H1 (cell line): ENCODE data around the gene ASXL2. TPM values are rescaled to one million over a fixed set of nuclear protein-coding genes. Genes with fewer than 3 reads are reported as not detected.

Source experiments
- CTCF ChIA-PET: fragments of 300-600 bp; sonication (Branson Sonifier 250); formaldehyde crosslinking; loops from one replicate; lab custom pipeline; 2021; ENCODE audit not compliant: partially characterized antibody; lab: Charles Lee
- POLR2A ChIA-PET: fragments of 300-600 bp; sonication (Branson Sonifier 250); formaldehyde crosslinking; loops from one replicate; lab custom pipeline; 2021; ENCODE audit warnings: inconsistent platforms; ENCODE audit not compliant: partially characterized antibody; lab: Charles Lee
- DNase-seq, 2 experiments: peaks; one replicate each; pipeline versions ENCODE4 v3.0.0 to v3.0.0-alpha.2; 2010 to 2022; ENCODE audit warnings: low spot score in 2 of 2, low read depth in 1 of 2, mixed read lengths in 1 of 2
- FAIRE-seq: peaks from 2 replicates; lab custom pipeline; 2011; peaks lifted over from hg19 to GRCh38; lab: Jason Lieb, UNC
- H2AFZ ChIP-seq: 2 replicates; pipeline ENCODE4 v1.8.1; 2012; ENCODE audit warnings: low read length, inconsistent platforms
- H2AK5ac ChIP-seq: 2 replicates; pipeline ENCODE4 v1.6.1; 2013; ENCODE audit warnings: low read depth, low read length
- H2BK120ac ChIP-seq: replicated peaks from 2 replicates; pipeline ENCODE3; 2013; ENCODE audit warnings: low read depth, low read length, inconsistent platforms
- H2BK12ac ChIP-seq: 2 replicates; pipeline ENCODE4 v1.6.1; 2013; ENCODE audit warnings: low read depth, low read length
- H2BK15ac ChIP-seq: 2 replicates; pipeline ENCODE4 v1.6.1; 2013; ENCODE audit warnings: low read length
- H2BK20ac ChIP-seq: 2 replicates; pipeline ENCODE4 v1.6.1; 2013; ENCODE audit warnings: low read length
- H2BK5ac ChIP-seq: 2 replicates; pipeline ENCODE4 v1.6.1; 2013; ENCODE audit warnings: low read depth, low read length
- H3K14ac ChIP-seq: 2 replicates; pipeline ENCODE4 v1.6.1; 2013; ENCODE audit warnings: inconsistent platforms; ENCODE audit not compliant: insufficient read length
- H3K18ac ChIP-seq: 2 replicates; pipeline ENCODE4 v1.6.1; 2013; ENCODE audit warnings: low read length; ENCODE audit errors: extremely low read depth
- H3K23ac ChIP-seq: 2 replicates; pipeline ENCODE4 v1.6.1; 2013; ENCODE audit warnings: inconsistent platforms; ENCODE audit not compliant: insufficient read length
- H3K23me2 ChIP-seq: 2 replicates; pipeline ENCODE4 v1.6.1; 2013; ENCODE audit warnings: low read depth, low read length
- H3K27ac ChIP-seq: 2 replicates; pipeline ENCODE4 v1.6.1; 2011; ENCODE audit warnings: low read depth, low read length, inconsistent platforms
- H3K27me3 ChIP-seq, 4 experiments: replicated peaks in 1 of 4; 1 replicate in 1 of 4; 2 replicates in 3 of 4; pipeline versions ENCODE4 v1.6.1 to v1.8.1; 2011 to 2013; ENCODE audit warnings: low read length in 3 of 4, mild to moderate bottlenecking in 3 of 4, inconsistent platforms in 2 of 4, mixed read lengths in 2 of 4, moderate library complexity in 1 of 4; ENCODE audit not compliant: control insufficient read depth in 3 of 4, insufficient read depth in 3 of 4; ENCODE audit errors: extremely low read depth in 1 of 4
- H3K36me3 ChIP-seq, 4 experiments: 2 replicates each; pipeline versions ENCODE4 v1.6.1 to v1.8.1; 2011 to 2013; ENCODE audit warnings: mild to moderate bottlenecking in 4 of 4, low read length in 3 of 4, moderate library complexity in 2 of 4, control low read depth in 1 of 4, inconsistent platforms in 1 of 4; ENCODE audit not compliant: insufficient read depth in 4 of 4, control insufficient read depth in 2 of 4
- H3K4ac ChIP-seq: replicated peaks from 2 replicates; pipeline ENCODE3; 2013; ENCODE audit warnings: low read length, low read depth, mixed read lengths, inconsistent platforms; ENCODE audit not compliant: insufficient read length
- H3K4me1 ChIP-seq, 4 experiments: replicated peaks in 1 of 4; 1 replicate in 1 of 4; 2 replicates in 3 of 4; pipeline versions ENCODE4 v1.6.1 to v1.8.1; 2011 to 2013; ENCODE audit warnings: low read length in 3 of 4, inconsistent platforms in 2 of 4, mixed read lengths in 1 of 4; ENCODE audit not compliant: insufficient read depth in 4 of 4, control insufficient read depth in 3 of 4
- H3K4me2 ChIP-seq, 2 experiments: 2 replicates each; pipeline versions ENCODE4 v1.6.1 to v1.8.1; 2011 to 2013; ENCODE audit warnings: low read depth in 2 of 2, low read length in 2 of 2, control low read depth in 1 of 2, inconsistent platforms in 1 of 2, mild to moderate bottlenecking in 1 of 2; ENCODE audit not compliant: insufficient read depth in 1 of 2
- H3K4me3 ChIP-seq, 4 experiments: fragments of 200-600, 300-600 bp in 1 of 4; sonication (generic), shearing (Covaris generic), sonication (Bioruptor Twin) in 1 of 4; 2 replicates each; pipeline versions ENCODE4 v1.5.1 to v1.8.1; 2011 to 2016; ENCODE audit warnings: low read length in 4 of 4, low read depth in 3 of 4, control low read depth in 2 of 4, inconsistent platforms in 2 of 4, mild to moderate bottlenecking in 2 of 4, mixed read lengths in 1 of 4, moderate library complexity in 1 of 4; ENCODE audit not compliant: insufficient read depth in 2 of 4; ENCODE audit errors: extremely low read depth in 1 of 4
- H3K56ac ChIP-seq: replicated peaks from 2 replicates; pipeline ENCODE3; 2013; ENCODE audit warnings: low read depth, mild to moderate bottlenecking, mixed read lengths, low read length, inconsistent platforms; ENCODE audit not compliant: insufficient read length
- H3K79me1 ChIP-seq: 2 replicates; pipeline ENCODE4 v1.6.1; 2013; ENCODE audit warnings: low read depth, low read length, control low read depth
- H3K79me2 ChIP-seq, 2 experiments: 2 replicates each; pipeline versions ENCODE4 v1.6.1 to v1.8.1; 2012 to 2013; ENCODE audit warnings: low read length in 2 of 2, mild to moderate bottlenecking in 2 of 2, inconsistent platforms in 1 of 2; ENCODE audit not compliant: insufficient read depth in 2 of 2, control insufficient read depth in 1 of 2
- H3K9ac ChIP-seq, 4 experiments: replicated peaks in 1 of 4; 1 replicate in 1 of 4; 2 replicates in 3 of 4; pipeline versions ENCODE4 v1.6.1 to v1.8.1; 2011 to 2013; ENCODE audit warnings: low read depth in 3 of 4, low read length in 3 of 4, control low read depth in 2 of 4, mild to moderate bottlenecking in 2 of 4, moderate library complexity in 2 of 4, inconsistent platforms in 1 of 4; ENCODE audit errors: extremely low read depth in 1 of 4
- H3K9me3 ChIP-seq, 2 experiments: 2 replicates each; pipeline versions ENCODE4 v1.6.1 to v1.8.1; 2012 to 2013; ENCODE audit warnings: mild to moderate bottlenecking in 2 of 2, moderate library complexity in 2 of 2, control low read depth in 1 of 2, inconsistent platforms in 1 of 2, low read depth in 1 of 2, low read length in 1 of 2, mixed read lengths in 1 of 2; ENCODE audit not compliant: insufficient read depth in 2 of 2
- H4K20me1 ChIP-seq, 2 experiments: replicated peaks in 1 of 2; 2 replicates each; pipeline versions ENCODE3 to v1.8.1; 2011 to 2013; ENCODE audit warnings: inconsistent platforms in 2 of 2, low read length in 2 of 2, mild to moderate bottlenecking in 1 of 2; ENCODE audit not compliant: insufficient read depth in 2 of 2, control insufficient read depth in 1 of 2
- H4K5ac ChIP-seq: 2 replicates; pipeline ENCODE4 v1.6.1; 2013; ENCODE audit warnings: low read length, low read depth, mixed read lengths, inconsistent platforms; ENCODE audit not compliant: insufficient read length
- H4K8ac ChIP-seq: 2 replicates; pipeline ENCODE4 v1.8.0; 2013; ENCODE audit warnings: mild to moderate bottlenecking, moderate library complexity, low read length, inconsistent platforms; ENCODE audit not compliant: insufficient read depth; ENCODE audit errors: extremely low read depth
- H4K91ac ChIP-seq: replicated peaks from 2 replicates; pipeline ENCODE3; 2013; ENCODE audit warnings: low read length, mixed read lengths, inconsistent platforms; ENCODE audit not compliant: insufficient read length
- CBX5 ChIP-seq: fragments of 300-800, 300-1000 bp; sonication (generic); IDR thresholded peaks from 2 replicates; pipeline ENCODE4 v1.7.1; 2016; ENCODE audit warnings: antibody characterized with exemption, low read length, low read depth
- CTCF ChIP-seq, 3 experiments: IDR thresholded peaks; 1 replicate in 2 of 3; 2 replicates in 1 of 3; pipeline versions ENCODE4 v1.5.1 to v1.6.1; 2011; ENCODE audit warnings: low read length in 3 of 3, mild to moderate bottlenecking in 3 of 3, inconsistent platforms in 2 of 3, low read depth in 1 of 3, moderate library complexity in 1 of 3; ENCODE audit not compliant: insufficient read depth in 1 of 3; ENCODE audit errors: control extremely low read depth in 1 of 3
- EGR1 ChIP-seq: IDR thresholded peaks from 2 replicates; pipeline ENCODE4 v1.6.1; 2011; ENCODE audit warnings: low read depth, low read length, borderline replicate concordance
- KDM5A ChIP-seq: fragments of 200-600 bp; IDR thresholded peaks from 2 replicates; pipeline ENCODE4 v1.7.1; 2012; ENCODE audit warnings: mild to moderate bottlenecking, low read length, inconsistent platforms, mixed read lengths
- SIX5 ChIP-seq: IDR thresholded peaks from 2 replicates; pipeline ENCODE4 v1.6.1; 2011; ENCODE audit warnings: mild to moderate bottlenecking, low read depth, low read length
- SP1 ChIP-seq: IDR thresholded peaks from 2 replicates; pipeline ENCODE4 v1.6.1; 2011; ENCODE audit warnings: low read depth, low read length
- SP2 ChIP-seq: IDR thresholded peaks from 2 replicates; pipeline ENCODE4 v1.6.1; 2012; ENCODE audit warnings: mild to moderate bottlenecking, low read length, inconsistent platforms
- YY1 ChIP-seq: IDR thresholded peaks from 2 replicates; pipeline ENCODE4 v1.6.1; 2011; ENCODE audit warnings: low read depth, mild to moderate bottlenecking, low read length
- WGBS, 2 experiments: shearing (Covaris generic) in 1 of 2; methylation state at CpG; one replicate each; pipeline versions ENCODE4 v1.1.6 to v1.1.7; 2013 to 2015; ENCODE audit warnings: low lambda C conversion rate in 2 of 2, mixed read lengths in 2 of 2, inconsistent platforms in 1 of 2, low coverage in 1 of 2, missing lambda C conversion rate in 1 of 2; ENCODE audit not compliant: insufficient replicate concordance in 2 of 2, insufficient coverage in 1 of 2, insufficient read length in 1 of 2; ENCODE audit errors: extremely low coverage in 1 of 2, missing lambda C conversion rate in 1 of 2; 5-methylcytosine and 5-hydroxymethylcytosine counted together
- polyA plus RNA-seq, 7 experiments: library from polyadenylated mRNA; depleted of rRNA in 3 of 7; stranded (reverse) in 5 of 7; unstranded in 2 of 7; fragments of >200 nt in 5 of 7; fragments of 200-250 nt in 2 of 7; gene quantifications; 1 replicate in 5 of 7; 2 replicates in 1 of 7; 4 replicates in 1 of 7; pipeline versions ENCODE4 v1.2.1 to v1.2.3, GENCODE V29; 2011 to 2013; ENCODE audit warnings: missing spikeins in 2 of 7, mixed read lengths in 2 of 7
- total RNA-seq: library from RNA; stranded (reverse); fragmentation: NEBNext Ultra II Directional; extraction: Animal tissue kit (Norgen Biotek cat#: 25700); gene quantifications from 2 replicates; pipeline ENCODE4 v1.2.1, GENCODE V29; 2021

Gene ASXL2
- total and polyA plus RNA-seq, 2 of the 8 experiments (the other 6 are each of a cell fraction or from before 2014, with no cell fraction given): 7.2 to 41.3 TPM

DNA sequence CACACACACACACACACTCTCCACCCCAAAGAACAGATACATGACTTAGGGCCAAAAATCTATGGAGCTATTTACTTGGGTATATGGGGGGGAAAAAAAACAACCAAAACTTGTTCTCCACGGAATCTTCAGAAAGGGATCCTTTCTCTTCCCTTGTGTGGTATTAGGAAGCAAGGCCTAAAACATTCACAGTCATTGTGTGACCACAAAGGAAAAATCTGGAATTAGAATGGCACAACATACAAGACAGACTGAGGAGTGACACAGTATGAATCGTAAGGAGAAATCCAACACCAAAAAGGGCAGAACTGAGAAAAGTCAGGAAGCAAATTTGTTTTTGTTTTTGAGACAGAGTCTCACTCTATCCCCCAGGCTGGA is 70.3 kb downstream of the ASXL2 start:
- Histone ChIP-seq H2BK120ac (no peak overlapping the region), H4K8ac (no peak overlapping the region), H3K4ac (no peak overlapping the region), H3K56ac (no peak overlapping the region), H3K79me2 (peaks cover 0 to 4% of the 10 kb centered on the region in 2 experiments; a peak in 1 of 4 replicates), H3K23me2 (no peaks in the 10 kb centered on the region), H3K27ac (no peak overlapping the region), H3K9ac (no peak overlapping the region; a peak in 1 of 7 replicates), H3K36me3 (peaks cover 2 to 23% (median 14%) of the 10 kb centered on the region in 4 experiments; a peak in 6 of 8 replicates), H2AFZ (no peak overlapping the region), H2BK20ac (no peak overlapping the region), H3K9me3 (no peaks in the 10 kb centered on the region), H4K91ac (no peak overlapping the region), H3K23ac (no peak overlapping the region), H4K5ac (no peak overlapping the region), H4K20me1 (no peaks in the 10 kb centered on the region), H3K14ac (no peak overlapping the region), H2BK15ac (no peak overlapping the region), H3K18ac (no peak overlapping the region), H2BK5ac (no peak overlapping the region), H2AK5ac (no peak overlapping the region), H3K79me1 (peaks cover 3% of the 10 kb centered on the region; the same call in 1 of the 2 replicates), H3K4me1 (0 out of 7 replicates have a peak, but pooled peaks cover 0 to 2% (median 0%) of the 10 kb centered on the region in 4 experiments), H3K4me2 (no peak overlapping the region), H2BK12ac (no peak overlapping the region), H3K4me3 (no peak overlapping the region), H3K27me3 (no peaks in the 10 kb centered on the region)
- 79% methylated on average over 2 of the region's 2 CpGs; no CpG with 5 or more reads in 1 of the 2 experiments for WGBS, 2 experiments
- TF ChIP-seq EGR1: no peak
- TF ChIP-seq SIX5: no peak
- no peak for TF ChIP-seq YY1
- TF ChIP-seq CTCF (IDR thresholded peaks at IDR 0.05; ENCODE audit: control extremely low read depth in 1 of 3, insufficient read depth in 1 of 3, low read depth in 1 of 3, low read length in 3 of 3): no peak
- TF ChIP-seq KDM5A: no peak
- TF ChIP-seq CBX5: no peak
- TF ChIP-seq SP1: no peak
- no peak for TF ChIP-seq SP2
- DNase-seq (no peak), FAIRE-seq (no peak)
- CTCF ChIA-PET: interaction anchor here (2.1 kb wide), 1 partner anchor 9 kb away, joined by 4 read pairs; no protein-coding TSS in a partner anchor
- POLR2A ChIA-PET: no interaction called here
